ENCODE data around the gene DBT. TPM values are rescaled to one million over a fixed set of nuclear protein-coding genes. Genes with fewer than 3 reads are reported as not detected.

Gene DBT
- total and polyA plus RNA-seq, 2 of the 8 experiments (the other 6 are each of a cell fraction or from before 2014, with no cell fraction given) = 3.3 to 24.6 TPM

- TF ChIP-seq E2F6 (IDR thresholded peaks at IDR 0.05) = no peak
- no peak for TF ChIP-seq SP2 (IDR thresholded peaks at IDR 0.05; ENCODE audit: low read length)
- TF ChIP-seq CBX8 (IDR thresholded peaks at IDR 0.05; ENCODE audit: borderline replicate concordance, low read depth, low read length) = no peak
- no peak for TF ChIP-seq POLR2AphosphoS5 (IDR thresholded peaks at IDR 0.05; ENCODE audit: low read depth, low read length)
These were observed 34.5 kb downstream of the DBT start (continued) for GRCh38 chr1:100215101-100215500.

Data from H1 (cell line).